Heart left ventricle (tissue), 13 donors: ENCODE results near the gene MICALL2.

ENCODE experiments used
- CTCF ChIP-seq, 12 donors: fragments of 200-600 bp; sonication (generic) in 4 of 12; IDR thresholded peaks; one replicate each; pipeline versions ENCODE4 v1.5.0 to v1.8.0; 2018 to 2022; ENCODE audit warnings: antibody characterized with exemption in 12 of 12, mild to moderate bottlenecking in 5 of 12
- POLR2A ChIP-seq, 2 donors: fragments of 450-650 bp; IDR thresholded peaks; one replicate each; pipeline ENCODE4 v1.6.1; 2017; ENCODE audit warnings: antibody characterized with exemption in 2 of 2, mild to moderate bottlenecking in 2 of 2, moderate library complexity in 2 of 2
- donor health status: ischemic (EF 13 %, LVEDD 7.1; RV severe dilation, severe dysfunction).
- donor health status: DM: no; HTN: yes; CAD: no.
- donor health status: DM: no; HTN: no; CAD: no.
- donor health status: ischemic (EF 25% LVEDD 6.9; RV normal size, moderate dysfunction).
- donor health status: ischemic (EF 25% LVEDD 5.7; RV mildly dilated, moderate dysfunction).
- donor health status: ischemic (EF 35%, LVEDD 5.7; RV mildly dilated, moderate dysfunction).
- donor health status: nonischemic (EF 11% LVEDD 7.7; RV severe dilation, severe dysfunction).
- donor health status: DM: yes; HTN: yes; CAD: no.
- donor health status: PGD.
- donor health status: ischemic (EF 29% LVEDD 5.4; RV normal size, mild dysfunction).
- donor health status: nonischemic (EF 23%, LVEDD 6.1; RV moderate dilation, normal function).

GRCh38 chr7:1387261-1387660 lies 72.0 kb downstream of the MICALL2 start:
- no peak for TF ChIP-seq CTCF (IDR thresholded peaks at IDR 0.05)
- TF ChIP-seq POLR2A (IDR thresholded peaks at IDR 0.05): no peak
